HepG2 (cell line): Measurements from ENCODE around the gene SLC16A4. TPM values are rescaled to one million over a fixed set of nuclear protein-coding genes. Genes with fewer than 3 reads are reported as not detected.
A peak's percentile ranks its signal among the peaks of the same experiment; 100 is the strongest.

ENCODE experiments used
- ATAC-seq: fragments of 200-7000 bp; cut with Tn5 transposase; 3 replicates; pipeline ENCODE4 v1.9.1; 2020; ENCODE audit warnings: mild to moderate bottlenecking, moderate library complexity
- BruUV-seq: library from RNA; stranded (reverse); fragments of 400-500 nt; replicated peaks from 2 replicates; lab custom pipeline; 2021; lab: Mats Ljungman, UMichigan
- CTCF ChIA-PET: fragments of 300-600 bp; formaldehyde crosslinking; extraction: SDS; loops from one replicate; lab custom pipeline; 2021; ENCODE audit warnings: low total read pairs, inconsistent platforms, low intra/inter-chr PET ratio; lab: Yijun Ruan, JAX
- POLR2A ChIA-PET: fragments of 350-600 bp; sonication (Branson Sonifier 250); formaldehyde crosslinking; loops from one replicate; lab custom pipeline; 2020; ENCODE audit warnings: antibody characterized with exemption, inconsistent platforms; lab: Yijun Ruan, JAX
- DNase-seq: peaks from one replicate; pipeline ENCODE4 v3.0.0-alpha.2; 2015; ENCODE audit warnings: low spot score
- FAIRE-seq: peaks from 3 replicates; lab custom pipeline; 2011; peaks lifted over from hg19 to GRCh38; lab: Jason Lieb, UNC
- H2AFZ ChIP-seq: one replicate; pipeline ENCODE4 v1.6.1; 2011; ENCODE audit warnings: low read length, inconsistent platforms
- H3K27ac ChIP-seq: fragments of 300-600 bp; 3 replicates; pipeline ENCODE4 v1.8.0; 2011; ENCODE audit warnings: mixed run types, mild to moderate bottlenecking, mixed read lengths, low read length, inconsistent platforms; ENCODE audit not compliant: insufficient read depth; ENCODE audit errors: extremely low read length
- H3K27me3 ChIP-seq, 2 experiments: fragments of 200-600 bp in 1 of 2; 2 replicates in 1 of 2; 3 replicates in 1 of 2; pipeline versions ENCODE4 v1.6.0 to v1.8.0; 2011; ENCODE audit warnings: low read length in 2 of 2, mild to moderate bottlenecking in 2 of 2, moderate library complexity in 2 of 2, inconsistent platforms in 1 of 2; ENCODE audit not compliant: insufficient read depth in 2 of 2, control insufficient read depth in 1 of 2
- H3K36me3 ChIP-seq, 2 experiments: fragments of 200-600 bp in 1 of 2; replicated peaks in 1 of 2; 2 replicates in 1 of 2; 3 replicates in 1 of 2; pipeline versions ENCODE4 v1.5.1 to v1.8.0; 2011; ENCODE audit warnings: low read length in 2 of 2, inconsistent platforms in 1 of 2; ENCODE audit not compliant: insufficient read depth in 2 of 2, control insufficient read depth in 1 of 2
- H3K4me1 ChIP-seq: 2 replicates; pipeline ENCODE4 v1.5.1; 2012; ENCODE audit warnings: low read length, inconsistent platforms; ENCODE audit not compliant: insufficient read depth
- H3K4me2 ChIP-seq: 2 replicates; pipeline ENCODE4 v1.6.0; 2011; ENCODE audit warnings: low read depth, low read length, inconsistent platforms
- H3K4me3 ChIP-seq, 3 experiments: fragments of 200-600 bp in 1 of 3; sonication (generic), shearing (Covaris generic) in 1 of 3; replicated peaks in 1 of 3; 2 replicates each; pipeline ENCODE4 v1.5.1; 2011 to 2016; ENCODE audit warnings: low read length in 3 of 3, inconsistent platforms in 2 of 3, low read depth in 2 of 3, mild to moderate bottlenecking in 2 of 3, control low read depth in 1 of 3, mixed read lengths in 1 of 3; ENCODE audit not compliant: insufficient read depth in 1 of 3
- H3K79me2 ChIP-seq: one replicate; pipeline ENCODE4 v1.6.1; 2011; ENCODE audit warnings: low read length, inconsistent platforms; ENCODE audit not compliant: insufficient read depth
- H3K9ac ChIP-seq: 2 replicates; pipeline ENCODE4 v1.6.0; 2011; ENCODE audit warnings: mild to moderate bottlenecking, low read depth, low read length, inconsistent platforms; ENCODE audit not compliant: insufficient read depth
- H3K9me3 ChIP-seq: 2 replicates; pipeline ENCODE4 v1.5.1; 2012; ENCODE audit warnings: mild to moderate bottlenecking, low read length
- H4K20me1 ChIP-seq: 2 replicates; pipeline ENCODE4 v1.6.0; 2011; ENCODE audit warnings: inconsistent platforms, mild to moderate bottlenecking, low read length, moderate library complexity; ENCODE audit not compliant: insufficient read depth
- AFF4 ChIP-seq: sonication (generic); formaldehyde crosslinking; IDR thresholded peaks from 2 replicates; pipeline ENCODE4 v1.4.0; 2020; ENCODE audit warnings: missing genetic modification reagents
- CAMTA2 ChIP-seq: sonication (generic); formaldehyde crosslinking; IDR thresholded peaks from 2 replicates; pipeline ENCODE4 v1.4.0; 2020; ENCODE audit warnings: mild to moderate bottlenecking, missing genetic modification reagents, borderline replicate concordance
- FOSL2 ChIP-seq: sonication (generic); formaldehyde crosslinking; IDR thresholded peaks from 2 replicates; pipeline ENCODE4 v1.4.0; 2020; ENCODE audit warnings: missing genetic modification reagents
- HNRNPUL1 ChIP-seq: fragments of 200-400 bp; formaldehyde crosslinking; IDR thresholded peaks from 2 replicates; pipeline ENCODE4 v1.6.1; 2017; ENCODE audit warnings: low read depth, mild to moderate bottlenecking, low read length, moderate library complexity
- MAFK ChIP-seq, 2 experiments: IDR thresholded peaks in 1 of 2; conservative IDR thresholded peaks in 1 of 2; 2 replicates each; pipeline ENCODE4 v1.6.1; 2011; ENCODE audit warnings: improper control_type of control experiment in 2 of 2, low read length in 2 of 2
- PAWR ChIP-seq: sonication (generic); formaldehyde crosslinking; IDR thresholded peaks from 2 replicates; pipeline ENCODE4 v1.4.0; 2020; ENCODE audit warnings: missing genetic modification reagents, mild to moderate bottlenecking, borderline replicate concordance
- TFE3 ChIP-seq: IDR thresholded peaks from 2 replicates; pipeline ENCODE4 v1.6.1; 2016
- ZC3H4 ChIP-seq: sonication (generic); formaldehyde crosslinking; IDR thresholded peaks from 2 replicates; pipeline ENCODE4 v1.4.0; 2020; ENCODE audit warnings: missing genetic modification reagents, borderline replicate concordance
- WGBS: methylation state at CpG from one replicate; pipeline ENCODE4 v1.1.6; 2017; ENCODE audit warnings: low lambda C conversion rate; 5-methylcytosine and 5-hydroxymethylcytosine counted together
- in situ Hi-C: cut with HindIII; loops from 2 replicates; pipeline ENCODE4 v1.10.0; 2017; ENCODE audit warnings: low pct_unique_long_range_greater_than_20kb; ENCODE audit not compliant: extremely low pct_ligation_motif_present
- intact Hi-C: fragments of 100-400 bp; cut with micrococcal nuclease; formaldehyde crosslinking; loops from one replicate; pipeline ENCODE4 v1.10.0; 2022; ENCODE audit not compliant: unreplicated experiment
- polyA plus RNA-seq, 8 experiments: library from polyadenylated mRNA; depleted of rRNA in 3 of 8; stranded (reverse) in 7 of 8; unstranded in 1 of 8; fragments of >200 nt; fragmentation: Illumina TruSeq in 4 of 8; extraction: Trizol in 4 of 8; gene quantifications; 2 replicates each; pipeline versions ENCODE4 v1.2.1 to v1.2.3, GENCODE V29; 2011 to 2016; ENCODE audit warnings: low read depth in 4 of 8, missing spikeins in 1 of 8, mixed read lengths in 1 of 8; ENCODE audit not compliant: insufficient read depth in 1 of 8
- total RNA-seq, 5 experiments: library from RNA; depleted of rRNA; stranded (reverse); fragments of >200 nt; fragmentation: Illumina TruSeq; extraction: Trizol; gene quantifications; 2 replicates each; pipeline ENCODE4 v1.2.3, GENCODE V29; 2016; ENCODE audit warnings: low read depth in 1 of 5

The SLC16A4 gene
- total and polyA plus RNA-seq, 2 of the 13 experiments (the other 11 are each of a cell fraction or from before 2014, with no cell fraction given), result 1.1 to 1.5 TPM

GRCh38 chr1:110394493-110394820 is 3.6 kb upstream of the SLC16A4 start (continued):
- TF ChIP-seq PAWR (CRISPR knock-in tag) (no peak), AFF4 (no peak), ZC3H4 (no peak), TFE3 (CRISPR knock-in tag) (no peak)

GRCh38 chr1:110393691-110394492 is 3.1 kb upstream of the SLC16A4 start:
- WGBS, result 57% methylated on average over 3 of the region's 3 CpGs
- no peak overlapping the region for H3K4me2 ChIP-seq
- ATAC-seq (peak; percentile 9; the same call in 2 of the 3 replicates), FAIRE-seq (no peak), DNase-seq (peak; percentile 47)
- H3K27ac ChIP-seq, result peak overlapping the region; percentile 10
- peak; percentile 1; the same call in 1 of the 2 replicates for TF ChIP-seq FOSL2
- TF ChIP-seq MAFK (conservative IDR thresholded peaks at IDR 0.05 in 1 of 2, IDR thresholded peaks at IDR 0.05 in 1 of 2; ENCODE audit: low read length in 2 of 2), result 0 out of 4 replicates have a peak, but pooled peaks of 1 of the 2 experiments have one; percentile 19
- no peak for TF ChIP-seq CAMTA2 (CRISPR knock-in tag)
- TF ChIP-seq HNRNPUL1, result no peak
- TF ChIP-seq, all 625 proteins: peak for 2
- H3K9me3 ChIP-seq, result no peaks in the 10 kb centered on the region
- ChIA-PET CTCF (no interaction called here), POLR2A (interaction anchor here (1.0 to 1.3 kb wide), 3 partner anchors 11 to 73 kb away, joined by 3 read pairs; no protein-coding TSS in a partner anchor)
- intact Hi-C loops (loop anchor here (5.0 kb wide), 2 partner anchors 42 to 57 kb away; partner anchors contain the start of gene RBM15), in situ Hi-C loops (no loop called here)
- no peak overlapping the region for H3K9ac ChIP-seq
- no TSS peak for BruUV-seq
- H3K4me3 ChIP-seq, result no peak overlapping the region
- H3K79me2 ChIP-seq, result no peaks in the 10 kb centered on the region
- H2AFZ ChIP-seq, result no peak overlapping the region
- H3K27me3 ChIP-seq, result no peaks in the 10 kb centered on the region
- H3K36me3 ChIP-seq, result peaks cover 0 to 11% of the 10 kb centered on the region in 2 experiments; a peak in 1 of 5 replicates
- H3K4me1 ChIP-seq, result peaks cover 39% of the 10 kb centered on the region
- no peaks in the 10 kb centered on the region for H4K20me1 ChIP-seq
